ENCODE measurements around the gene TMEM184B.

DNA sequence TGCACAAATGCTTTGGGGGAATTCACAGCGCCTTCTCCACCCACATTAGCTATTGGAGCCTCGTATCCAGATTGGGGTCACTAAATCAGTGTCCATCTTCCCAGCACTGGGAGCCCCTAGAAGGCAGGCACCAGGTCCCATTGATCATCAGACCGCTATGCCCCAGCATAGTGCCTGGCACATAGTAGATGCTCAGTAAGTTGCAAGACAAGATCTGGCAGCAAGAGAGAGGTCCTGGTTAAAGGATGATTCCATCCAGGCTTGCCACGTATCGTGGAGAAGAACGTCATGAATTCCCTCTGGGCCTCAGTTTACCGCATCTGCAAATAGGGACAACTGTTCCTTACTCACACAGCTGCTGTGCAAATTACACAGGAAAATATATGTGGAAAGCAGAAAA is 1.7 kb downstream of the TMEM184B start:
- TF ChIP-seq, protein P1, sequence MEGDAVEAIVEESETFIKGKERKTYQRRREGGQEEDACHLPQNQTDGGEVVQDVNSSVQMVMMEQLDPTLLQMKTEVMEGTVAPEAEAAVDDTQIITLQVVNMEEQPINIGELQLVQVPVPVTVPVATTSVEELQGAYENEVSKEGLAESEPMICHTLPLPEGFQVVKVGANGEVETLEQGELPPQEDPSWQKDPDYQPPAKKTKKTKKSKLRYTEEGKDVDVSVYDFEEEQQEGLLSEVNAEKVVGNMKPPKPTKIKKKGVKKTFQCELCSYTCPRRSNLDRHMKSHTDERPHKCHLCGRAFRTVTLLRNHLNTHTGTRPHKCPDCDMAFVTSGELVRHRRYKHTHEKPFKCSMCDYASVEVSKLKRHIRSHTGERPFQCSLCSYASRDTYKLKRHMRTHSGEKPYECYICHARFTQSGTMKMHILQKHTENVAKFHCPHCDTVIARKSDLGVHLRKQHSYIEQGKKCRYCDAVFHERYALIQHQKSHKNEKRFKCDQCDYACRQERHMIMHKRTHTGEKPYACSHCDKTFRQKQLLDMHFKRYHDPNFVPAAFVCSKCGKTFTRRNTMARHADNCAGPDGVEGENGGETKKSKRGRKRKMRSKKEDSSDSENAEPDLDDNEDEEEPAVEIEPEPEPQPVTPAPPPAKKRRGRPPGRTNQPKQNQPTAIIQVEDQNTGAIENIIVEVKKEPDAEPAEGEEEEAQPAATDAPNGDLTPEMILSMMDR (IDR thresholded peaks at IDR 0.05), result no peak
- no peak for TF ChIP-seq POLR2A (IDR thresholded peaks at IDR 0.05)
- no peak for TF ChIP-seq POLR2AphosphoS5 (IDR thresholded peaks at IDR 0.05)
